PC-3 (cell line): ENCODE results near the gene UBR3.

Experiments
- EZH2 ChIP-seq: fragments of 300-600 bp; sonication (generic); IDR thresholded peaks from one replicate; pipeline ENCODE4 v1.6.1; 2017; ENCODE audit warnings: antibody characterized with exemption, mild to moderate bottlenecking, low read length; ENCODE audit not compliant: unreplicated experiment
- TF ChIP-seq, protein P1 (sequence below): fragments of 300-600 bp; sonication (generic); conservative IDR thresholded peaks from 2 replicates; pipeline ENCODE4 v1.5.1; 2017; ENCODE audit warnings: antibody characterized with exemption, low read depth, mild to moderate bottlenecking, low read length

DNA sequence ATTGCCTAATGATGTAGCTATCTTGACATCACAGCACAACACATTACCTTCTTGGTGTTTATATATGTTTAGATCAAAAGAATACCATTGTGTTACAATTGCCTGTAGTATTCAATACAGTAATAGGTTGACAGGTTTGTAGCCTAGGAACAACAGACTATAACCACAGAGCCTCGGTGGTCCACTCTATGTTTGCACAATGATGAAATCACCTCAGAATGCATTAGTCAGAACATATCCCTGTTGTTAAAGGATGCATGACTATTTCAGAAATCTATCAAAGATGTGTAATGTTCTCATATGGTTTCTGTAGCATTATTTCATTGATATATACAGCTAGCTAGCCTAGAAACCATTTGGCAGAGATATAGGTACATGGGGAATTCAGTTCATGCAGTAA is 11.4 kb upstream of the UBR3 start:
- TF ChIP-seq, protein P1, sequence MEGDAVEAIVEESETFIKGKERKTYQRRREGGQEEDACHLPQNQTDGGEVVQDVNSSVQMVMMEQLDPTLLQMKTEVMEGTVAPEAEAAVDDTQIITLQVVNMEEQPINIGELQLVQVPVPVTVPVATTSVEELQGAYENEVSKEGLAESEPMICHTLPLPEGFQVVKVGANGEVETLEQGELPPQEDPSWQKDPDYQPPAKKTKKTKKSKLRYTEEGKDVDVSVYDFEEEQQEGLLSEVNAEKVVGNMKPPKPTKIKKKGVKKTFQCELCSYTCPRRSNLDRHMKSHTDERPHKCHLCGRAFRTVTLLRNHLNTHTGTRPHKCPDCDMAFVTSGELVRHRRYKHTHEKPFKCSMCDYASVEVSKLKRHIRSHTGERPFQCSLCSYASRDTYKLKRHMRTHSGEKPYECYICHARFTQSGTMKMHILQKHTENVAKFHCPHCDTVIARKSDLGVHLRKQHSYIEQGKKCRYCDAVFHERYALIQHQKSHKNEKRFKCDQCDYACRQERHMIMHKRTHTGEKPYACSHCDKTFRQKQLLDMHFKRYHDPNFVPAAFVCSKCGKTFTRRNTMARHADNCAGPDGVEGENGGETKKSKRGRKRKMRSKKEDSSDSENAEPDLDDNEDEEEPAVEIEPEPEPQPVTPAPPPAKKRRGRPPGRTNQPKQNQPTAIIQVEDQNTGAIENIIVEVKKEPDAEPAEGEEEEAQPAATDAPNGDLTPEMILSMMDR = no peak
- no peak for TF ChIP-seq EZH2
